PC-3 (cell line): Measurements from ENCODE around the gene CDRT4.

Source experiments
- CTCF ChIP-seq: fragments of 300-600 bp; sonication (generic); conservative IDR thresholded peaks from 2 replicates; pipeline ENCODE4 v1.5.1; 2017; ENCODE audit warnings: antibody characterized with exemption, low read depth, mild to moderate bottlenecking, low read length
- EZH2 ChIP-seq: fragments of 300-600 bp; sonication (generic); IDR thresholded peaks from one replicate; pipeline ENCODE4 v1.6.1; 2017; ENCODE audit warnings: antibody characterized with exemption, mild to moderate bottlenecking, low read length; ENCODE audit not compliant: unreplicated experiment
- EZH2phosphoT487 ChIP-seq: fragments of 300-600 bp; sonication (generic); IDR thresholded peaks from 2 replicates; pipeline ENCODE4 v1.6.1; 2018; ENCODE audit warnings: mild to moderate bottlenecking, antibody characterized with exemption, low read length, borderline replicate concordance

GRCh38 chr17:15441315-15441714, 26.1 kb downstream of the CDRT4 start:
- no peak for TF ChIP-seq CTCF
- TF ChIP-seq EZH2, result no peak
- TF ChIP-seq EZH2phosphoT487, result no peak
